K562 (cell line): ENCODE measurements around the gene PI4K2B. TPM values are rescaled to one million over a fixed set of nuclear protein-coding genes. Genes with fewer than 3 reads are reported as not detected.
A peak's percentile ranks its signal among the peaks of the same experiment; 100 is the strongest.

Experiments used
- CREM ChIP-seq: IDR thresholded peaks from 2 replicates; pipeline ENCODE4 v1.6.1; 2014; ENCODE audit warnings: antibody characterized with exemption, low read depth
- DNMT1 ChIP-seq: fragments of 450-650 bp; IDR thresholded peaks from 2 replicates; pipeline ENCODE4 v1.6.1; 2016; ENCODE audit warnings: antibody characterized with exemption, mild to moderate bottlenecking
- HCFC1 ChIP-seq: IDR thresholded peaks from 2 replicates; pipeline ENCODE4 v1.6.1; 2012; ENCODE audit warnings: low read depth, low read length, improper control_type of control experiment
- HLTF ChIP-seq: fragments of 450-650 bp; IDR thresholded peaks from 2 replicates; pipeline ENCODE4 v1.6.1; 2016
- ILF3 ChIP-seq: fragments of 450-650 bp; IDR thresholded peaks from 2 replicates; pipeline ENCODE4 v1.6.1; 2018; ENCODE audit warnings: antibody characterized with exemption, mild to moderate bottlenecking, moderate library complexity, borderline replicate concordance
- MITF ChIP-seq: IDR thresholded peaks from 2 replicates; pipeline ENCODE4 v1.6.1; 2014; ENCODE audit warnings: antibody characterized with exemption
- NFIC ChIP-seq: fragments of 450-650 bp; IDR thresholded peaks from 2 replicates; pipeline ENCODE4 v1.6.1; 2017; ENCODE audit warnings: mild to moderate bottlenecking, inconsistent platforms
- NFYB ChIP-seq: IDR thresholded peaks from 2 replicates; pipeline ENCODE4 v1.6.1; 2011; ENCODE audit warnings: mild to moderate bottlenecking, moderate library complexity; ENCODE audit not compliant: insufficient read length; ENCODE audit errors: extremely low read depth
- POLR3A ChIP-seq: IDR thresholded peaks from 2 replicates; pipeline ENCODE4 v1.6.1; 2011; ENCODE audit warnings: borderline replicate concordance, mild to moderate bottlenecking, moderate library complexity; ENCODE audit not compliant: insufficient read length, insufficient read depth; ENCODE audit errors: extremely low read depth
- RB1 ChIP-seq: fragments of 450-650 bp; IDR thresholded peaks from 2 replicates; pipeline ENCODE4 v1.6.1; 2017; ENCODE audit warnings: low read depth, mild to moderate bottlenecking
- SAFB2 ChIP-seq: fragments of 200-400 bp; formaldehyde crosslinking; IDR thresholded peaks from 2 replicates; pipeline ENCODE4 v1.6.1; 2018; ENCODE audit warnings: borderline replicate concordance, low read length, low read depth, moderate library complexity; ENCODE audit not compliant: severe bottlenecking
- THRB ChIP-seq: fragments of 450-650 bp; formaldehyde crosslinking; conservative IDR thresholded peaks from 2 replicates; pipeline ENCODE4 v1.4.0; 2022; ENCODE audit warnings: mild to moderate bottlenecking, missing genetic modification characterization
- YBX1 ChIP-seq: fragments of 450-650 bp; IDR thresholded peaks from 2 replicates; pipeline ENCODE4 v1.7.1; 2016; ENCODE audit warnings: mild to moderate bottlenecking
- ZNF124 ChIP-seq: sonication (generic); formaldehyde crosslinking; IDR thresholded peaks from 2 replicates; pipeline ENCODE4 v1.8.1; 2022; ENCODE audit warnings: missing genetic modification reagents
- polyA plus RNA-seq, 8 experiments: library from polyadenylated mRNA; depleted of rRNA in 4 of 8; stranded (reverse) in 5 of 8; unstranded in 3 of 8; fragments of >200 nt; fragmentation: Nextera tagmentation in 2 of 8; fragmentation: Illumina TruSeq in 1 of 8; extraction: Ambion mirVana in 2 of 8; extraction: Trizol in 1 of 8; gene quantifications; 2 replicates each; pipeline versions ENCODE4 v1.2.1 to v1.2.3, GENCODE V29; 2011 to 2014; ENCODE audit warnings: inconsistent platforms in 1 of 8, missing spikeins in 1 of 8
- total RNA-seq, 7 experiments: library from RNA; depleted of rRNA in 6 of 7; stranded (reverse); fragments of >200 nt in 6 of 7; fragmentation: Illumina TruSeq in 2 of 7; extraction: Trizol in 2 of 7; gene quantifications; 2 replicates each; pipeline versions ENCODE4 v1.2.1 to v1.2.3, GENCODE V29; 2011 to 2021; ENCODE audit warnings: low replicate concordance in 1 of 7
- TF ChIP-seq, protein P1 (sequence below): fragments of 250-450 bp; sonication (Bioruptor Pico); IDR thresholded peaks from 2 replicates; pipeline ENCODE4 v1.5.0; 2022; ENCODE audit warnings: mild to moderate bottlenecking
- TF ChIP-seq, protein P2 (sequence below): sonication (generic); formaldehyde crosslinking; IDR thresholded peaks from 2 replicates; pipeline ENCODE4 v1.8.0; 2023; ENCODE audit warnings: mild to moderate bottlenecking, missing genetic modification reagents
- TF ChIP-seq, protein P3 (sequence below): fragments of 250-450 bp; sonication (Bioruptor Pico); IDR thresholded peaks from 2 replicates; pipeline ENCODE4 v1.4.0; 2020

Gene PI4K2B
- total and polyA plus RNA-seq, 9 of the 15 experiments (the other 6 are each of a cell fraction or from before 2014, with no cell fraction given) = 4.5 to 21.4 (median 16.5) TPM

GRCh38 chr4:25233737-25234389 lies at the start of gene PI4K2B (continued):
- peak; percentile 38; the same call in 1 of the 2 replicates for TF ChIP-seq CREM
- TF ChIP-seq, protein P1, sequence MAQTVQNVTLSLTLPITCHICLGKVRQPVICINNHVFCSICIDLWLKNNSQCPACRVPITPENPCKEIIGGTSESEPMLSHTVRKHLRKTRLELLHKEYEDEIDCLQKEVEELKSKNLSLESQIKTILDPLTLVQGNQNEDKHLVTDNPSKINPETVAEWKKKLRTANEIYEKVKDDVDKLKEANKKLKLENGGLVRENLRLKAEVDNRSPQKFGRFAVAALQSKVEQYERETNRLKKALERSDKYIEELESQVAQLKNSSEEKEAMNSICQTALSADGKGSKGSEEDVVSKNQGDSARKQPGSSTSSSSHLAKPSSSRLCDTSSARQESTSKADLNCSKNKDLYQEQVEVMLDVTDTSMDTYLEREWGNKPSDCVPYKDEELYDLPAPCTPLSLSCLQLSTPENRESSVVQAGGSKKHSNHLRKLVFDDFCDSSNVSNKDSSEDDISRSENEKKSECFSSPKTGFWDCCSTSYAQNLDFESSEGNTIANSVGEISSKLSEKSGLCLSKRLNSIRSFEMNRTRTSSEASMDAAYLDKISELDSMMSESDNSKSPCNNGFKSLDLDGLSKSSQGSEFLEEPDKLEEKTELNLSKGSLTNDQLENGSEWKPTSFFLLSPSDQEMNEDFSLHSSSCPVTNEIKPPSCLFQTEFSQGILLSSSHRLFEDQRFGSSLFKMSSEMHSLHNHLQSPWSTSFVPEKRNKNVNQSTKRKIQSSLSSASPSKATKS (CRISPR knock-in tag) = no peak
- TF ChIP-seq, protein P2, sequence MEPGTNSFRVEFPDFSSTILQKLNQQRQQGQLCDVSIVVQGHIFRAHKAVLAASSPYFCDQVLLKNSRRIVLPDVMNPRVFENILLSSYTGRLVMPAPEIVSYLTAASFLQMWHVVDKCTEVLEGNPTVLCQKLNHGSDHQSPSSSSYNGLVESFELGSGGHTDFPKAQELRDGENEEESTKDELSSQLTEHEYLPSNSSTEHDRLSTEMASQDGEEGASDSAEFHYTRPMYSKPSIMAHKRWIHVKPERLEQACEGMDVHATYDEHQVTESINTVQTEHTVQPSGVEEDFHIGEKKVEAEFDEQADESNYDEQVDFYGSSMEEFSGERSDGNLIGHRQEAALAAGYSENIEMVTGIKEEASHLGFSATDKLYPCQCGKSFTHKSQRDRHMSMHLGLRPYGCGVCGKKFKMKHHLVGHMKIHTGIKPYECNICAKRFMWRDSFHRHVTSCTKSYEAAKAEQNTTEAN (CRISPR knock-in tag) = no peak
- peak; percentile 94 for TF ChIP-seq NFIC
- no peak for TF ChIP-seq HLTF
- peak; percentile 85 for TF ChIP-seq RB1
- TF ChIP-seq SAFB2 = no peak
- no peak for TF ChIP-seq NFYB
- no peak for TF ChIP-seq YBX1
- TF ChIP-seq POLR3A = no peak
- no peak for TF ChIP-seq HCFC1
- TF ChIP-seq, protein P3, sequence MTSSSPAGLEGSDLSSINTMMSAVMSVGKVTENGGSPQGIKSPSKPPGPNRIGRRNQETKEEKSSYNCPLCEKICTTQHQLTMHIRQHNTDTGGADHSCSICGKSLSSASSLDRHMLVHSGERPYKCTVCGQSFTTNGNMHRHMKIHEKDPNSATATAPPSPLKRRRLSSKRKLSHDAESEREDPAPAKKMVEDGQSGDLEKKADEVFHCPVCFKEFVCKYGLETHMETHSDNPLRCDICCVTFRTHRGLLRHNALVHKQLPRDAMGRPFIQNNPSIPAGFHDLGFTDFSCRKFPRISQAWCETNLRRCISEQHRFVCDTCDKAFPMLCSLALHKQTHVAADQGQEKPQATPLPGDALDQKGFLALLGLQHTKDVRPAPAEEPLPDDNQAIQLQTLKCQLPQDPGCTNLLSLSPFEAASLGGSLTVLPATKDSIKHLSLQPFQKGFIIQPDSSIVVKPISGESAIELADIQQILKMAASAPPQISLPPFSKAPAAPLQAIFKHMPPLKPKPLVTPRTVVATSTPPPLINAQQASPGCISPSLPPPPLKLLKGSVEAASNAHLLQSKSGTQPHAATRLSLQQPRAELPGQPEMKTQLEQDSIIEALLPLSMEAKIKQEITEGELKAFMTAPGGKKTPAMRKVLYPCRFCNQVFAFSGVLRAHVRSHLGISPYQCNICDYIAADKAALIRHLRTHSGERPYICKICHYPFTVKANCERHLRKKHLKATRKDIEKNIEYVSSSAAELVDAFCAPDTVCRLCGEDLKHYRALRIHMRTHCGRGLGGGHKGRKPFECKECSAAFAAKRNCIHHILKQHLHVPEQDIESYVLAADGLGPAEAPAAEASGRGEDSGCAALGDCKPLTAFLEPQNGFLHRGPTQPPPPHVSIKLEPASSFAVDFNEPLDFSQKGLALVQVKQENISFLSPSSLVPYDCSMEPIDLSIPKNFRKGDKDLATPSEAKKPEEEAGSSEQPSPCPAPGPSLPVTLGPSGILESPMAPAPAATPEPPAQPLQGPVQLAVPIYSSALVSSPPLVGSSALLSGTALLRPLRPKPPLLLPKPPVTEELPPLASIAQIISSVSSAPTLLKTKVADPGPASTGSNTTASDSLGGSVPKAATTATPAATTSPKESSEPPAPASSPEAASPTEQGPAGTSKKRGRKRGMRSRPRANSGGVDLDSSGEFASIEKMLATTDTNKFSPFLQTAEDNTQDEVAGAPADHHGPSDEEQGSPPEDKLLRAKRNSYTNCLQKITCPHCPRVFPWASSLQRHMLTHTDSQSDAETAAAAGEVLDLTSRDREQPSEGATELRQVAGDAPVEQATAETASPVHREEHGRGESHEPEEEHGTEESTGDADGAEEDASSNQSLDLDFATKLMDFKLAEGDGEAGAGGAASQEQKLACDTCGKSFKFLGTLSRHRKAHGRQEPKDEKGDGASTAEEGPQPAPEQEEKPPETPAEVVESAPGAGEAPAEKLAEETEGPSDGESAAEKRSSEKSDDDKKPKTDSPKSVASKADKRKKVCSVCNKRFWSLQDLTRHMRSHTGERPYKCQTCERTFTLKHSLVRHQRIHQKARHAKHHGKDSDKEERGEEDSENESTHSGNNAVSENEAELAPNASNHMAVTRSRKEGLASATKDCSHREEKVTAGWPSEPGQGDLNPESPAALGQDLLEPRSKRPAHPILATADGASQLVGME (CRISPR knock-in tag) = no peak
- TF ChIP-seq ILF3 = no peak
- no peak for TF ChIP-seq MITF
- TF ChIP-seq THRB (CRISPR knock-in tag) = no peak
- no peak for TF ChIP-seq ZNF124
- TF ChIP-seq DNMT1 = no peak
